Fibroblast of mammary gland (primary cell): ENCODE data around the gene GABARAPL2.
A peak's percentile ranks its signal among the peaks of the same experiment; 100 is the strongest.

ENCODE experiments used
- DNase-seq: peaks from one replicate; pipeline ENCODE4 v3.0.0-alpha.2; 2010; ENCODE audit warnings: low read depth
- H3K4me3 ChIP-seq: 2 replicates; pipeline ENCODE4 v1.5.1; 2011; ENCODE audit warnings: low read depth, mild to moderate bottlenecking, low read length, moderate library complexity; ENCODE audit not compliant: control insufficient read depth
- CTCF ChIP-seq: conservative IDR thresholded peaks from 2 replicates; pipeline ENCODE4 v1.5.1; 2011; ENCODE audit warnings: low read depth, low read length, inconsistent platforms; ENCODE audit not compliant: control insufficient read depth, insufficient read depth

GABARAPL2 gene

GRCh38 chr16:75566040-75566757 is at the start of gene GABARAPL2:
TSS of gene GABARAPL2 (plus strand) at chr16:75566379. CDS start at chr16:75566487, 108 bp downstream.
- no peak for TF ChIP-seq CTCF
- DNase-seq, result peak; percentile 55
- H3K4me3 ChIP-seq, result peak within 1 kb of the TSS; percentile 87

GRCh38 chr16:75519175-75519574 is 47.0 kb upstream of the GABARAPL2 start:
- no peak for DNase-seq
- H3K4me3 ChIP-seq, result no peak overlapping the region
- no peak for TF ChIP-seq CTCF

- H3K4me3 ChIP-seq, result no peak overlapping the region
- DNase-seq, result no peak
- no peak for TF ChIP-seq CTCF
These were observed 40.0 kb upstream of the GABARAPL2 start for GRCh38 chr16:75526032-75526790.

GRCh38 chr16:75527825-75528299 is 38.3 kb upstream of the GABARAPL2 start:
- DNase-seq, result no peak
- no peak overlapping the region for H3K4me3 ChIP-seq
- no peak for TF ChIP-seq CTCF

GRCh38 chr16:75529056-75529905 is 36.9 kb upstream of the GABARAPL2 start:
- no peak for DNase-seq
- H3K4me3 ChIP-seq, result no peak overlapping the region
- no peak for TF ChIP-seq CTCF

- no peak for DNase-seq
- no peak overlapping the region for H3K4me3 ChIP-seq
- no peak for TF ChIP-seq CTCF
These were observed 36.2 kb upstream of the GABARAPL2 start for GRCh38 chr16:75529959-75530358.
